Activated T-helper 1 cell treated with anti-CD3 and anti-CD28 coated beads, Interleukin-2, amount 50 U/mL, for 16 hours (primary cell): ENCODE results near the gene UBA1.

ENCODE experiments used
- DNase-seq, 2 donors: peaks; one replicate each; pipeline ENCODE4 v3.0.0-alpha.2; 2020; ENCODE audit warnings: low read depth in 1 of 2, low spot score in 1 of 2

Gene UBA1

DNA sequence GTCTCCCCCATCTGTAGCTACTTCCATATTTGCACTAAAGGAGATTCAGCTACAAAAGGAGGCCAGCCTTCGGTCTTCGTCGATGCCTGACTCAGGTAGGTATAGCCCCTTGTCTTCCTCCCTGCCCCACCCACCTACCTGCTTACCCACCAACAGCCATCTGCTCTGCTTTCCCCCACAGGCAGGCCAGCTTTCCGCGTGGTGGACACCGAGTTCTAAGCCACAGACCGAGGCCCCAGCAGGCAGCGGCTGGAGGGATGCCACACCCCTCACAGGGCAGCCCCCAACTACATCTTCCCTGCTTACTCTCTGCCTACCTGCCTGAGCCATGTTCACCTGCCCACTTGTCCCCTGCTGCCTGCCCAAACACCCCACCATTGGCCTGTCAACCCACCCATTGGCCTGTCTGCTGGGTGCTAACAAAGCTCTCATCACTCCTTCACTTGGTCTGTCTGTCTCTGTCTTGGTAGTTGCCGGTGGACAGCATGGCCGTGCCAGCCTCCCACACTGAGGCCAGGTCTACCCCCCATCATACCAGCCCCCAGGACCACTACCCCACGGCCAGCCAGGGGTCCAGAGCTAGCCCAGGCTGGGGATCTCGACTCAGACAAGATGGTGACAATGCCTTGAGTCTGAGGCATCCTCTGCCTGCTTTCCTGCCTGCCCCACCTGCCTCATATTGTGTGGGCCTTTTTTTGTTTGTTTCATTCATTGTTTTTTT is 35.1 kb downstream of the UBA1 start:
- DNase-seq, result no peak

DNA sequence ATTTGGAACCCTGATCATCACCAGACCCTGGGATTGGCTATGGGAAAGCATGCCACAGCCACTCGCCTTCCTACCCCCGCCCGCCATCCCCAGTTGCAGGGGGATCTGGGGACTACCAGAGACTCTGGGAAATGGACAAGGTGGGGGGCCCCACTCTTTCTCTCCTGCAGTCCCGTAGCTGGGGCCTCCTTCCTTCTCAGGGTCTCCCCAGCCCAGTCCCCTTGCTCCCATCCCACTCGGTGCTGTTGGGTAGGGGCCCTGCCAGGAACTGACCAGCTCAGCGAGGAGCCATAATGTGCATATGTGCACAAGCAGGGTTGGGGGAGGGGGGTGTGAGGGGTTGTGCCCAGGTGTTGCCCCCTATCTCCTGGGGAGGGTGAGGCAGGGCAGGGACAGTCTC is 35.8 kb downstream of the UBA1 start:
- DNase-seq, result no peak

DNA sequence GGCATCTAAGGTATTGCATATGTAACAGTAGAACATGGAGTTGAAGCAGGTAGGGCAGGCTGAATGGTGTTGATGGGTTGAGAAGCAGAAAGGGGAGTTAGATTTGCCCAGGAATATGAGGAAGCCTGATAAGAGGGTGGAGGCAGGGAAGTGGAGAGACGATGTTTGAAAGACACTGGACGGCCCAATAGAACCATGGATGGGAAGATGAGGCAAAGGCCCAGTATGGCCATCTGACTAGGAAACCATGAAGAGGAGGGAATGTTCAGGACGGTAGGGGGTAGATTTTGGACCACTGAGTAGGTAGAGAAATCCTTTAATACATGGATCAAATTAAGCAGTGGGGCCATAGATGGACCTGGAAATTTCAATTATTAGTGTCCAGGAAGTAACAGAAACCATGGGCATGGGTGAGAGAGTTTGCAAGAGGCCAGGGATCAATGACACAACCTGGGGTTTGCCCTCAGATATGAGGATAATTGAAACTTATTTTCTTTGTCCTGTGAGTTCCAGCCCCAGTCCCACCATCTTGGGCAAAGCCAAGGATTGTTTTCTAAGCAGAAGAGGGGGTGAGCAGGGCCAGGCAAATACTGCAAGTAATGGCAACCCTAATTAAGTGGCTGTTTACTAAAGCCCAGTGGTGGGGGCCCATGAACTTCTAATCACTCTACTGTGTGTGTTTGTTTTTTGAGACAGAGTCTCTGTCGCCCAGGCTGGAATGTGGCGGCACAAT is 36.7 kb downstream of the UBA1 start:
- DNase-seq, result no peak

DNA sequence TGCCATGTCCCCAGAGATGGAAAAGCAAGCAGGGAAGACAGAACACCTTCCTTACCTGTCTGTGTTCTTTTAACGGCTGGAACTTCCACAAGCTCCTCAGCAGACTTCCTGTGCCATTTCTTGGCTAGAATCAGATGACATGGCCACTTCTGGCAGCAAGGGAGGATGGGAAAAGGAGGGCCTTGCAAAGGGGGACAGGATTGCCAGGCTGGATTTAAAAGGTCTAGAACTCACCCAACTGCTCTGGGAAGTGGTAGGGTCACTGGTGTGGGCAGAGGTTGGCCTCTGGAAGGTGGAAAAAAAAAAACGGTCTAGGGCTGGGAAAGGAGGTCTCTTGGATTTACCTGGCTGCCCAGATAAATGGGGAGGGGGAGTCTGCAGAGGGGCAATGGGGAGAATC is 37.5 kb downstream of the UBA1 start:
- DNase-seq, result no peak

DNA sequence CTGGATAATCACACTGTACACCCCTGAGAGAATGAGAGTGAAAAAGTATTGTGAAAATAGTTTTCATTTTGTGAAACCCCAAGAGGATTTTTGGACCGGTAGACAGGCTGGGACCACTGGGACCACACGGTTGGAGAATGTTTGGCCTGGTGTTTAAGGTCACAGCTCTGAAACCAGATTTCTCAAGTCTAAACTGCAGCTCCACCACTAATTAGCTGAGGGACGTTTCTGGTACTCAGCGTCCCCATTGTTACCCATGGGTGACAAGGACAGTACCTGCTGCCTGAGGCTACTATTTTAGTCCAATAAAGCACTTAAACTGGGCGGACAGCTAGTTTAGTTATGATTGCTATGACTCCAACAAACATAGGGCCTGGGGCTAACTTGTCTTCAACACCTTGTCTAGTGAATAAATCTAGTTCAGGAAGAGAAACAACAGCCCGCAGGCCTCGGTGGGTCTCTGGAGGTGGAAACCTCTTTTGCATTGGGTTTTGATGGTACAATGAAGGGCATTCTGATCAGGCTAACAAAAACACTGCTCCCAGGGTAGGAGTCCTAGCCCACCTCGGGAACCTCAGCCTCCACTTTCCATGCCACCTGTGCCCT is 38.7 kb downstream of the UBA1 start:
- DNase-seq, result no peak

DNA sequence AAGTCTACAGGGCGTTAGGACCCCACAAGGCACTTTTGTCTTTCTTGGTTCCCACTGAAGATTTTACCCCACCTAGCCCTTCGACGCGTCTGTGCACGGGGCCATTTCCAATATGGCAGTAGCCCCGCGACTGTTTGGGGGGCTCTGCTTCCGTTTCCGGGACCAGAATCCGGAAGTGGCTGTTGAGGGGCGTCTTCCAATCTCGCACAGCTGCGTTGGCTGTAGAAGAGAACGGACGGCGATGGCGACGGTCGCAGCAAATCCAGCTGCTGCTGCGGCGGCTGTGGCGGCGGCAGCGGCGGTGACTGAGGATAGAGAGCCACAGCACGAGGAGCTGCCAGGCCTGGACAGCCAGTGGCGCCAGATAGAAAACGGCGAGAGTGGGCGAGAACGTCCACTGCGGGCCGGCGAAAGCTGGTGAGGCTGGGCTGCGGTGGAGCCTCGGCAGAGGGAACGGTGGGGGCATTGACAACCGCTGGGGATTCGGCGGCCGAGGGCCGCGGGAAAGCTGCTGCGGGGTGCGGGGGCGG is 39.2 kb downstream of the UBA1 start, which contains the start of gene USP11:
USP11 (plus strand) TSS at position 207 of the 530 bp plus-strand sequence; CDS start at position 242, 35 bp downstream.
- DNase-seq, result peak; percentile 11 to 20

DNA sequence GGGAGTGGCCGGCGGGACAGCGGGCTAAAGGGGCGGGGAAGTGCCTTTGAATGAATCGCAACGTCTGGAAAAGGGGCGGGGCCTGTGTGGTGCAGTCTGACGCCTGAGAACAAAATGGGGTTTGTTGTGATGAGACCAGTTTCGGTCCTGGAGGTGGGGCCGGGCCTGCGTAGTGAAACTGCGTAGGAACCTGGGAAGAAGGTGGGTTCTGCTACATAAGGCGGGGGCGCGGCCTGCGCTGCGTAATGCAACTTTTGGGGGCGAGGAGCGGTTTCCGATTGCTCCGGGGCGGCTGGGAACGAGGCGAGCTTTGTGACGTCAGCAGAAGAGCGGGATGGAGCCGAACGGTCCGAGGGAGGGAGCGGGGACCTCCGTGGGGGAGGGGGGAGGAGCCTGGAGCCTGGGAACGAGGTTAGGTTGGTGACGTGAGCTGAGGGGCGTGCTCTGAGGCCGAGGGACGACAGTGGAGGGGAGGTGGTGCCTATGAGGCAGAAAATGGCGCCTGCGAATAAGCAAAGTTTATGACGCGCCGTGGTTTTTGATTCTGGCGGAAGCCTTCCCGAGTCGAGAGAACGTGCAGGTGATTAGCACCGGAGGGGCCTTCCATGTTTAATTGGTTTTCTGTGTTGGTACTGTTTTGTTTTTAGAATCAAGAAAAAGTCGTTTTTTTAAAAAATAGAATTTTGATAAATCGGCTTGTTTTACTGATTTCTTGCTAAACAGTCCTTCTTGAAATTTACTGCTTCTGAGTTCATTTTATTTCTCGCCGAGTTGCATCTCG is 39.9 kb downstream of the UBA1 start:
- DNase-seq, result peak; percentile 77 to 91

DNA sequence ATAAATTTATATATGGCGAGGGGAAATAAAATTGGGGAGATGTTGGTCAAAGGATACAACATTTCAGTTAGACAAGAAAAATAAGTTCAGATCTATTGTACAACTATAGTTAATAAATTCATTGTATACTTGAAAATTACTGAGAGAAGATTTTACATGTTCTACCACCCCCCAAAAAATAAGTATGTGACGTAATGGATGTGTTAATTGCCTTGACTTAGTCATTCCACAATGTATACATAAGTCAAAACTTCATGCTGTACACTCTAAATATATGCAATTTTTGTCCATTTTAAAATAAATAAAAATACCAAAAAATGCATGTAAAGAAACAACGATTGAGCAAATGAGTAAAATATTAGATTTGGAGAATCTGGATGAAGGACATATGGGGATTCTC is 41.0 kb downstream of the UBA1 start:
- DNase-seq, result no peak

DNA sequence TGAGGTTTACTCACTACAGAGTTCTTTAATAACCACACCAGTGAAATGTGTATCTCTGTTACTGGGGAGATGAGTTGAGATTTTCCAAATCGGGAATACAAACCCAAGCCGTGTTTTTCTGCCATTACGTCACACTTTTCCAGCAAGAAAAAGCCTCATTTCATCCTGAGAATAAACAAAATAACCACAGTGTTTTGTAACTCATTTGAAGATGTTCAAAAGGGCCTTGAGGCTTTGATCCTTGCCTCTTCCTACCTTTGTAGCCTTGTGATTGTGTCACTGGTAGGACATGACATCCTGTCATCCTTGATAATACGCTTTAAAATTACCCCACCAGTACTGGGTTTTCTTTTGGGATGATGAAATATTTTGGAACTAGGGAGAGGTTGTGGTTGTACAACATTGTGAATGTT is 42.1 kb downstream of the UBA1 start:
- no peak for DNase-seq

DNA sequence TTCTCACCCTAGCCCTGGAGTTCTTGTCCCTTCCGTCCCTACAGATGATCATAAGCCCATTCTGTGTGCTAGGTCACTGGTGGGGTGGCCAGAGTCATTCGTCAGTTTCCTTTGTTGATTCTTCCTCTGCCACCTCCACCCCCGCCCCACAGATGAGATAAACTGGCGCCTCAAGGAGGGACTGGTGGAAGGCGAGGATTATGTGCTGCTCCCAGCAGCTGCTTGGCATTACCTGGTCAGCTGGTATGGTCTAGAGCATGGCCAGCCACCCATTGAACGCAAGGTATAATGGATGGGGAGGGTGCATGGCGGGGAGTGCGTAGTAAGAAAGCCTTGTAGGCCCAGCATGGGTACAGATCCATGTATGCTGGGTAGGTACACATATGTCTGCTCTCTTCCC is 45.6 kb downstream of the UBA1 start:
- no peak for DNase-seq

DNA sequence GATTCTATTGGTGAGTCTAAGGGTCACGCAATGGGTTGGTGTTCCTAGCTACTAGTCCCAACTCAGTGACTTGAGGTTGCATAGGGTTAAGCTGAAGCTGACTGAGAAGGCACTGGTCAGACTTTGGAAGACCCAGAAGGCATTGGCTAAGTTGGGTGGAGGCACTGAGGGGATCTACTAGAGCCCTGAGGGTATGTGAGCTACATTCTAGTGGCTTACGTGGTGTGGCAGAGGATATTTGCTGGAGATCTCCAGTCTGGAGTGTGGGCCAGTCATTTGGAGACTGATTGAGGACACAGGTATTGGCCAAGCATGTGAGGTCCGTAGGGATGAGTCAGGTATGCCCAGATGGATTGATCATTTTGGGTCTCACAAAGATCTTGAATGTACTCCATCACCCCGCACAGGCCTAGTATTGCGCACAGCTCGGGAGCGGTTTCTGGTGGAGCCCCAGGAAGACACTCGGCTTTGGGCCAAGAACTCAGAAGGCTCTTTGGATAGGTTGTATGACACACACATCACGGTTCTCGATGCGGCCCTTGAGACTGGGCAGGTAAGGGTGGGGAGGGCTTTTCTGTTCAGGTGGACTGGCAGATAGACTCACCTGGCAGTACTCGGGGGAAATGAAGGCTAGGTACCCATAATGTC is 46.4 kb downstream of the UBA1 start:
- no peak for DNase-seq

DNA sequence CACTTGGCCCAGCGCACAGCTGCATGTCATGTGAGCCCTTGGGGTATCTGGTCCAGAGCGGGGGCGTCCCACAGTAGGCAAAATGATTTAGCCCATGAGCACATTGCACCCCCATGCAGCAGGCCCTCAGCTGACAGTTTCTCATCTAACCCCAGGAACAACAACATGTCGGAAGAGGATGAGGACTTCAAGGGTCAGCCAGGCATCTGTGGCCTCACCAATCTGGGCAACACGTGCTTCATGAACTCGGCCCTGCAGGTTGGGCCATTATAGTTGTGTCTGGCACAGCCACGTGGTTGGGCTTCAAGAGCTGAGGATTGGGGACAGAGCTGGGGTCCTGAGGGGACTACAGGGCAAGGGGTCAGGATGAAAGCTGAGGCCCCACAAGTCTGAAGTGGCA is 47.0 kb downstream of the UBA1 start:
- no peak for DNase-seq

DNA sequence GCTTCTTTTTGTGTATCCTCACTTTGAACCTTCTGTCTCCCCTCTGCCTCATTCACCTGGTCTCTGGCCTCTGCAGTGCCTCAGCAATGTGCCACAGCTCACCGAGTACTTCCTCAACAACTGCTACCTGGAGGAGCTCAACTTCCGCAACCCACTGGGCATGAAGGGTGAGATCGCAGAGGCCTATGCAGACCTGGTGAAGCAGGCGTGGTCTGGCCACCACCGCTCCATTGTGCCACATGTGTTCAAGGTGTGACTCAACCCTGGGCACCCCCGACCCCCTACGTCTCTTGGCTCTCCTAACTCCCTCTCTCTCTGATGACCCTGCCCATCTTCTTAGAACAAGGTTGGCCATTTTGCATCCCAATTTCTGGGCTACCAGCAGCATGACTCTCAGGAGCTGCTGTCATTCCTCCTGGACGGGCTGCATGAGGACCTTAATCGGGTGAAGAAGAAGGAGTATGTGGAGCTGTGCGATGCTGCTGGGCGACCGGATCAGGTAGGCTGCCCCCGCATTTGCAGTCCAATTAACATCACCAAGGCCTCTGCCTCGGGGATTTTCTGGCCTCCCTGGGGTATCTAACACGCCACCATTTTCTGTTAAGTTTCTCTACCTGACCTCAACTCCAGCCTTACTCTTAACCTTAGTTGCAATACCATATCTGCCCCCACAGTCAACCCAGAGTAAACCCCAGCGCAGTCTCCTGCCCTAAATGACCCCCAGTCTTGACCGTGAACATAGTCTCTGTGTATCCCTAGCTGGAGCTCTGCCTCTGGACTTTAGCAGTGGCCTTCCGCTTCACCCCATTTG is 47.8 kb downstream of the UBA1 start:
- DNase-seq, result no peak

DNA sequence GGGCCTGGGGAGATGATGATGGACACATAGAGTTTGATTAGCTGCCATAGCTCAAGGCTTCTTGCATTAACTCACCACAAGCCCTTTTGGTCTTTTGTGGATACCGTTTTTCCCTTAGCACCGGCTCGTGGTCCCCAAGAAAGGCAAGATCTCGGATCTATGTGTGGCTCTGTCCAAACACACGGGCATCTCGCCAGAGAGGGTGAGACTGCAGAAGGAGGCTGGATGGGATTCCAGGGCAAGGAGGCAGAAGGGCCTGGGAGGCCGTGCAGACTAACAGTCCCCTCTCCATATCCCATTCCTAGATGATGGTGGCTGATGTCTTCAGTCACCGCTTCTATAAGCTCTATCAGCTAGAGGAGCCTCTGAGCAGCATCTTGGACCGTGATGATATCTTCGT is 48.7 kb downstream of the UBA1 start:
- DNase-seq, result no peak

DNA sequence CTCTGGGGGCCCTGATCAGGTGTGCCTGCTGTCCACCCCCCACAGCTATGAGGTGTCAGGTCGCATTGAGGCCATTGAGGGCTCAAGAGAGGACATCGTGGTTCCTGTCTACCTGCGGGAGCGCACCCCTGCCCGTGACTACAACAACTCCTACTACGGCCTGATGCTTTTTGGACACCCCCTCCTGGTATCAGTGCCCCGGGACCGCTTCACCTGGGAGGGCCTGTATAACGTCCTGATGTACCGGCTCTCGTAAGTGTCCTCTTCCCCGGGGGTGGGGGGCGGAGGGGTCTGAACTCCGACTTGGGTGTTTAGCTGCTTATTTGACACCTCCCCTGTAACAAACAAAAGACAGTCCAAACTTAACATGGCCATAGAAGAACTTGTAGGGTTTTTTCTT is 49.7 kb downstream of the UBA1 start:
- no peak for DNase-seq

DNA sequence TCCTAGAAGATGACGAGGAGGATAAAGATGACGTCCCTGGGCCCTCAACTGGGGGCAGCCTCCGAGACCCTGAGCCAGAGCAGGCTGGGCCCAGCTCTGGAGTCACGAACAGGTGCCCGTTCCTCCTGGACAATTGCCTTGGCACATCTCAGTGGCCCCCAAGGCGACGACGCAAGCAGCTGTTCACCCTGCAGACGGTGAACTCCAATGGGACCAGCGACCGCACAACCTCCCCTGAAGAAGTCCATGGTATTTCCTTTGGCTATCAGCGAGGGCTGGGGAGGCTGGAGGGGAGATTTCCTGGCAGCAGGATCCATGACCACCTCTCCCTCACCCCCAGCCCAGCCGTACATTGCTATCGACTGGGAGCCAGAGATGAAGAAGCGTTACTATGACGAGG is 51.0 kb downstream of the UBA1 start:
- DNase-seq, result no peak

DNA sequence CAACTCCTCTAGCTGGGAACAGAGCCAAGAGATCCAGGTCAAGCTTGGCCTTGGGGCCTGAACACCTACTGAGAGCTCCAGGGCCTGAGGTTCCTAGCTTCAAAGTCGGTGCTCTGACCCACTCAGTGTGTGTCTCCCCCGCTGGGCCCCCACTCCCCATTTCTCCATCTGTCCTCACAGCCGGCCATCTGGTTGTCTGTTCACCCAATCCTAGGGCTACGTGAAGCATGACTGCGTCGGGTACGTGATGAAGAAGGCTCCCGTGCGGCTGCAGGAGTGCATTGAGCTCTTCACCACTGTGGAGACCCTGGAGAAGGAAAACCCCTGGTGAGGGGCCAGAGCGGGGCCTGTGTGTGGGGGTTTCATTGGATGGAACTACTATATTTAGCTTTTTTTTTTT is 51.5 kb downstream of the UBA1 start:
- no peak for DNase-seq

DNA sequence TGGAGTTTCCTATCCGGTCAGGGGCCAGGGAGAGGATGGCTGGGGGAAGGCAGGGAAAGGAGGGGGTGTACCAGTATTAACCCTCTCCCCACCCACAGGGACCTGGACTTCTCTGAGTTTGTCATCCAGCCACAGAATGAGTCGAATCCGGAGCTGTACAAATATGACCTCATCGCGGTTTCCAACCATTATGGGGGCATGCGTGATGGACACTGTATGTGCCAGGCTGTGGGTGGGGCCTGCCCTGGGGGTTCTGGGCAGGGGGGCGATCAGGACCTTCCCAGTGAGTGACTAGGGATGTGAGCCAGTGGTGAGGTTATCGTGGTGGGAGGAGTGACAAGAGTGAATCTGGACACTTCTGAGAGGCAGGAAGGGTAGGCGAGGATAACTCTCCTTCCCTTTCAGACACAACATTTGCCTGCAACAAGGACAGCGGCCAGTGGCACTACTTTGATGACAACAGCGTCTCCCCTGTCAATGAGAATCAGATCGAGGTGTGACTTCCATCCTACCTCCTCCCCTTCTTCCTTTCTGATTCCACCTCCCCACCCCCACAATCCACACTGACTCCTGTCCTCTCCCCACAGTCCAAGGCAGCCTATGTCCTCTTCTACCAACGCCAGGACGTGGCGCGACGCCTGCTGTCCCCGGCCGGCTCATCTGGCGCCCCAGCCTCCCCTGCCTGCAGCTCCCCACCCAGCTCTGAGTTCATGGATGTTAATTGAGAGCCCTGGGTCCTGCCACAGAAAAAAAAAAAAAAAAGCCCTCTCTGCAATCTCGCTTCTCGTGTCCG is 53.8 kb downstream of the UBA1 start:
- DNase-seq, result no peak

DNA sequence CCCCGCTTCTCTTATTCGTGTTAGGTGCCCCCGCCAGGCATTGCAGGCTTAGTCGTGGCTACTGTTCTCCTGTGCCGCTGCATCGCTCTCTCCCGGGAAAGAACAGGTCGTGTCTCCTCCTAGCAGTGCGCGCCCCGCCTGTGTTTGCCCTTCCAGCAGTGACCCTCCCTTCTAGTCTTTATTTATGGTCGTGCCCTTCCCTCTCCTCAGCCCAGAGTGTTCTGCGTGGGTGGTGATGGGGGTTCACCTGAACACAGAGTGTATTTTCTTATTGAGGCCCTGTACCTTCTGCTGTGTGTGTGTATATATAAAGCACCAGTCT is 54.3 kb downstream of the UBA1 start:
- no peak for DNase-seq
